Measurements from ENCODE around the gene MRPL20.

MRPL20 gene

GRCh38 chr1:1359664-1360468, 47.2 kb downstream of the MRPL20 start:
- DNase-seq: no peak

DNA sequence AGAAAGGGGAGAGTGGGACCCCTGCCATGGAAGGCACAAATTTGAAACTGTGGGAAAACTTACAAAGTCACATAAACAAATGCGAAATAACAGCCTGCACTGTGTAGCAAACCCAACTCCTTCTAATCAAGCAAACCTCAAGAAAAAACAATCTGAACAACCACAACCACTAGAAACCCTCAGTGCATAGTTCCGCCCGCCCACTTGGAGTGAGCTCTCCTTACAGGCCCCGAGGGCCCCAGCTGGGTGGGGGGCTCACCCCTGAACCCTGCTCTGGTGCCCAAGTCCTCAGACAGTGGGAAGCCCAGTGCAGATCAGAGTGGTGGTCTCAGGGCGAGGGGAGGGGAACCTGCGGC, 47.8 kb downstream of the MRPL20 start:
- no peak for DNase-seq

DNA sequence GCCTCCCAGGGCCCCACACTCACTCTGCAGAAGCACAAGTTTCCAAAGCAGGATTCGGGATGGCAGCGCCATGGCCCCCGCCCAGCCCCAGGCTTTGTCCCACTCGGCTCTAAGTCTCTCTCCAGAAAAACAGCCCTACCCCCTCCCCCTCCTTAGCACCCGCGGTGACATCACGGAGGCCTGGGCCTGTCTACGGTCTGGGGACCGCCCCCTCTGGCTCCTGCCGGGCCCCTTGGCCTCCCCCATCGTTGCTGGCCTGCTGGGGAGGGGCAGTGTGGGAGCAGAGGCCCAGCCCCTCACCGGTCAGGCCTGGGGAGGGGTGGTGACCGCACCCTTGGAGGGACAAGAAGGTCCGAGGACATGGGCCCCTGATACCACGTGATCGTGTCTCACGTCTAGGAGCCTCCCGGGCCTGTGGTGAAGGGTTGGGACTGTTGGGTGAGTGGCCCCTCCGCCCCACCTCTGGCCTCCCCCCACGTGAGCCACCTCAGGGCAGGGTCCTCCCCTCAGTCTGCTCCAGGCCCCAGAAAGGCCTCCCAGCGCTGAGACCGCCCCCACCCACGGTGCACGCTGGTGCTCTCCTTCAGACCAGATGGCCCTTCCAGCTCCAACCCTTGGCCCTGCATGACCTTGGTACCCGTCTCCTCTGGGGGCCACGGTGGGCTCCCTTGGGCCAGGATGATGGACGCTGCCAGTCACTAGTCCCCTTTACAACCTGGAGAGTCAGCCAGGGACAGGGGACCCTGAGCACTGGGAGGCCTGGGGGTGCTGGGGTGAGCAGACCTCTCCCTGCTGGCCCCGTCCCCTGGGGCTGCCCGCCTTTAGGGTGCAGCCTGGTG, 48.4 kb downstream of the MRPL20 start, which contains the start of gene MXRA8:
TSS of gene MXRA8 (minus strand) at position 123 of the 839 bp plus-strand sequence. CDS start at position 72, 51 bp downstream.
- no peak for DNase-seq

DNA sequence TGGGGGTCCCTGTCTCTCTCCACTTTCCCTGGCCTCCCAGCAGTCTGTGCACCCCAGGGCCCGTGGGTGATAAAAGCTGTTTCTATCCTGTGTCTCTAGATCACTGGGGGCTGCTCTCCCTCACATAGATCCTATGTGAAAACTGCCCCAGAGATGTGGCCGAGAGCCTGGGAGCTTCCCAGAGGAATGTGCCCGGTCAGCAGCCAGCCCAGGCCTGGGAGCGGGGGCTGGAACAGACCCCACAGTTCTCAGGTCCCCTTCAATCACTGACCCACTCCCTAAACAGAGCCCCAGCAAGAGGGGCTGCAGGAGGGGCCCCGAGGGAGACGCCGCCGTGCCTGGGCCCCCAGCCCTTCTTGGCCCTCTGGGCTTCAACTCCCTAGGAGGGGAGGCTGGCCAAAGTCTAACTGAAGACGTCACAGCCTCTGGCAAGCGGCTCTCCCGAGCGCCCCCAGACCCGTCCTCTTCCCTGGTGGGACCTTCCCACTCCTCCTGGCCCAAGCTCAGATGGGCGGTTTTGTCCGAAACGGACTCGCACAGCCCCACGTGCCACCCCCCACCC, 49.1 kb downstream of the MRPL20 start:
- no peak for DNase-seq

- no peak for DNase-seq
Observed at GRCh38 chr1:1356796-1357401, 50.2 kb downstream of the MRPL20 start.

GRCh38 chr1:1356166-1356795, 50.8 kb downstream of the MRPL20 start:
- no peak for DNase-seq

DNA sequence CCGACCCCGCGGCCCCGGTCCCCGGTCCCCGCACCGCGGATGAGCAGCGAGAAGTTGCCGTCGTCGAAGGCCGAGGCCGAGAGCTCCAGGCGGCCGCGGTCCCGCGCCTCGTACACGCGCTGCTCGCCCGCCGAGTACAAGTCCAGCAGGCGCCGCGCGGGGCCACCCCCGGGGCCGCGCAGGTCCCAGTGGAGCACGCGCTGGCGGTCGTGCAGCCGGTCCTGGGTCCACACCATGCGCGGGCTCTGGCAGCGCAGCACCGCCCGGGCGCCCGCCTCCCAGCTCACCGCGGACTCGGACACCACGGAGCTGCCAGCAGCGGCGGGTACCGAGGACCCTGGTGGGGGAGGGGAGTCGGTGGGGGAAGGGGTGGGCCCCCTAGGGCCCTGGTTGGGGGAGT, 51.7 kb downstream of the MRPL20 start:
- no peak for DNase-seq

- DNase-seq: no peak
Observed at GRCh38 chr1:1354271-1355247, 52.5 kb downstream of the MRPL20 start.

DNA sequence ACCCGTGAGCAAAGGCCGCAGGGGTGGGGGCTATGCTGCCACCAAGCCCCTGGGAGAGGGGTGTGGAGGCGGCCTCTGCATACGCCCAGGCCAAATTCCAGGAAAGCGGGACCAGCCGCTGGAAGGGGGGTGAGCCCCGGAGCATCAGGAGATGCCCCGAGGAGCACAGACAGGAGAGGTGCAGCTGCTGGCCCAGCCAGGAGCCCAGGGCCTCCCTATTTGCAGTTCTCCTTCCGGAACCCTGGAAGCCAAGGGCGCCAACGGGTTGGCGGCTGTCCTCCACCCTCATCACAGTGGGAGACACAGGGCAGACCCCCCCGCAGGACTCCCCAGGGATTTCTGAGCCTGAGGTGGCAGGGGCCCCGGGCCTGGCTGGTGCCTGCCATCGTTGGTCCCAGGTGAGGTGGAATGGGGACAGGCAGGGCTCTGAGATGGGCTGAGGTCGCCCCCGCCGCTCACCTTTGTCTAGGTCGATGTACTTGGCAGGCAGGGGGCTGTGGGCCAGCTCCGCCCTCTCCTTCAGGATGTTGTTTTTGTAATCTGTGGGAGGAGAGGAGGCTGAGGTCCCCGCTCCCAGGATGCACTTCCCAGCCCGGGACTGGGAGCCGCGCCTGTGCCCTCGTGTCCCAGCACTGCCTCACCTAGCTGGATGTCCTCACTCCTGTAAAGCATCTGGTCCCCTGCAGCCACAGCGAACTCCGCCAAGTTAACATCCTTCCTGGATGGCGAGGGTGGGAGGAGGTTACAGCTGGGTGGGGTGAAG, 53.5 kb downstream of the MRPL20 start:
- no peak for DNase-seq

- no peak for DNase-seq
Observed at GRCh38 chr1:1352786-1353388, 54.2 kb downstream of the MRPL20 start.

Data from activated CD4-positive, CD25-positive, alpha-beta regulatory T cell treated with anti-CD3 and anti-CD28 coated beads, Interleukin-2, amount 50 U/mL, for 72 hours (primary cell).